HG02588 (cell line): ENCODE results near the gene YIPF2.

Experiments
- ATAC-seq: cut with Tn5 transposase; IDR thresholded peaks from one replicate; pipeline ENCODE4 v1.9.1; 2021; ENCODE audit warnings: mild to moderate bottlenecking, moderate library complexity; ENCODE audit not compliant: unreplicated experiment

The YIPF2 gene

DNA sequence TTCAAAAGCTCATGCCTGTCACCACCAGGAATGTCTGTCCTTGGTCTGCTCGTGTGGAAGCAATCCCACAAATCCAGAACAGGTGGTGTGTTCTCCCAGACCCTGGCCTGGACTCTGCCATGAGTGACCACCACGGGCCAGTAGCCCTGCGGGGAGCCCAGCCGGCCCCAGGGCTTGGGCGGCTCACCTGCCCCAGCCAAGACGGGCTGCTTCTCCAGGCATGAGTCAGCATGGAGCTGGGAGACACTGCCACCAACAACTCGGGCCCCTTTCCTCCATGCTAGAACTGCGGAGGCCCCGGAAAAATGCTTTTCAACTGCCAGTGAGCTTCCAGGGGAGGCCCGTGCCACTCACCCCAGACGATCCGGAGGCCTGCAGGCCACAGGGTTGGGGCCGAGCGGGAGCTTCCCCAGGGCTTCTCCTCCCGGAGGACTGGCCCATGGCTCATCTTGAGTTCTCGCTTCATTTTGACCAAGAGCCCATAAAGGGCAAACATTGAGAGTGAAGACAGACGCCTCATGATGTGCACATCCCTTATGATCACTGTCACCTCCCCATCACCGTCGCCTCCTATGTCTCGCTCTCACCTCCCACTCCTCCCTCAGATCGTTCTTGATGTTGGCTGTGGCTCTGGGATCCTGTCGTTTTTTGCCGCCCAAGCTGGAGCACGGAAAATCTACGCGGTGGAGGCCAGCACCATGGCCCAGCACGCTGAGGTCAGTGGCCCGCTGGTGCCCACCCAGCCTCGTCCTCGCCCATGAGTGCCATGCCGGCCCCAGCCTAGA lies 16.7 kb downstream of the YIPF2 start:
- ATAC-seq, result no peak

- no peak for ATAC-seq
Measured at GRCh38 chr19:10908380-10908960, 20.0 kb downstream of the YIPF2 start.

- ATAC-seq, result no peak
Measured at GRCh38 chr19:10907925-10908324, 20.5 kb downstream of the YIPF2 start.

DNA sequence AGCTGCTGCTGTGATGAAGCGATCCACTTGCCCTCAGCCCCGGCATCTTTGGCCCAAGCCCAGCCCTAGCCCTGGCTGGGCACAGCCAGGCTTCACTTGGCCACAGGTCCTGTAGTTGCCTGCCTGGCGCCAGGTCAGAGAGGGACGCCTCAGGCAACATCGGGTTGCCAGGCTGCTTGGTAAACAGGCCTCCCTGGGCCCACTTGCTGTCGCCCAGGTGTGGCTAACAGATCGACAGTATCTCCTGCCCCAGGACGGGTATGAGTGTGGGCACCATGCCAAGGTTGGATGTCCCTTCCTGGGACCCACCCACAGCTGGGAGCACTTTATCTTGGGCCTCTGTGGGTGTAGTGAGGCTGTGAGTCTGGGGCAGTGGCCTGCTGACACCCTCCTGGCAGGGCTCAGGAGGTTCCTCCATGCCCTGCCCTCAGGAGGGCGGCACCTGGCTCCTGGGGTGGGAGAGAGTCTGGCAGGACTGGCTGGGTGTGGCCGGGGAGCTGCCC lies 29.2 kb downstream of the YIPF2 start:
- no peak for ATAC-seq

DNA sequence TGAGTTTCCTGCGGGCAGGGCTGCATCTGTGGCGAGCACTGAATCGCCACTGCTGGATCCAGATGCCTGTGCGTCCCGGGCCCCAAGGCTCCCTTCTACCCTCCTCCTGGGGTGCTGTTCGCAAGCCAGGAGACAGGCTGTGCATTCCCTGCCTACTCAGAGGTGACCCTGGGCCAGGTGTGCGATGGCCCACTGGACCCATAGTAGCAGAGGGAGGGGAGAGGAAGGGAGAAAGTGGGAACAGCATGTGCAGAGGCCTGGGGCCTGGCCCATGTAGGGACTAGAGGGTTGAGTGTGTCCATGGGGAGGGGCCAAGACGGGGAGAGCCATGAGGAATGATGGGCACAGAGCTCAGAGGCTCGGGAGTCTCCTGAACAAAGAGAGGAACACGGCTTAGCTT lies 29.8 kb downstream of the YIPF2 start:
- no peak for ATAC-seq

DNA sequence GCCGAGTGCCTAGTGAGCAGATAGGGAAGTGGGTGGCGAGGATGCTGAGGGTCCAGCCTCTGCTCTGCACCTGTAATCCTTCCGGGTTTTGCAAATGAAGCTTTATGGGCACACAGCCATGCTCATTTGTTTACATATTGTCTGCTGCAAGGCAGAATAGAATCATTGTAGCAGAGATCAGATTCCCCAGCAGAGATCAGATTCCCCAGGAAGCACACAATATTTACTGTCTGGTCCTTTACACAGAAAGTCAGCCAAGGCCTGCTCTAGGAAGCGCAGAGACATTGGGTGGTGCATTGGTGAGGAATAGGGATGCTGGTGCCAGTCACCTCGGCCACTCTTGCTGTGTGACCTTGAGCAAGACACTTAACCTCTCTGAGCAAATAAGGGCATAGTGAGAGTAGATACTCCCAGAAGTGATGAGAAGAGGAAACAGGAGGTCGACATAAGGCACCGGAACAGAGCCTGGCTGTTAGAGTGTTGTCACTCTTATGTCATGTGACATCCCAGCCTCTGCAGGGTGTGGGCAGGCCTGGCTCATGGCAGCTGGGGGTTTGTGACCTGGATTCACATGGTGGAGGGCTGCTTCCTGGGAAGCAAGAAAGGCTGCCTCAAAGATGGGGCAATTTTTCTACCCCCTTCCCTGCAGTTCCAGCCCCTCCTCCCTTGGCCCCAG lies 31.4 kb downstream of the YIPF2 start:
- no peak for ATAC-seq

GRCh38 chr19:10895920-10896319 lies 32.5 kb downstream of the YIPF2 start:
- no peak for ATAC-seq

DNA sequence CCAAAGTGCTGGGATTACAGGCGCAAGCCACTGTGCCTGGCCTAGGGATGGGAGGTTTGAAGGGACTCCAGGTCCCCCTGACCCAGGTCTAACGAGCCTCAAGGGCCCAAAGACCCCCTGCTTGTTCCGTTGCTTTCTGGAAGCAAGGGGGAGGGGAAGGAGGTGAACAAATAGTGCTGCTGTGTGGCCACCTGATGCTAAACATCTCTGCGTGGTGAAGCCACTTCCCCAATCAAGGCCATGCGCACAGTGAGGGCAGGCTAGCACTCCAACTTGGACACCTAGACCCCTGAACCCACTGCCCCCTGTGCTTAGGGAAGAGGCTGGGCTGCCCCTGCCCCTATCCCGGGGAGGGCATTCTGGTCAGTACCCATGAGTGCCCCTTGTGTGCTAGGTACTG lies 33.1 kb downstream of the YIPF2 start:
- no peak for ATAC-seq

GRCh38 chr19:10894911-10895213 lies 33.6 kb downstream of the YIPF2 start:
- no peak for ATAC-seq

DNA sequence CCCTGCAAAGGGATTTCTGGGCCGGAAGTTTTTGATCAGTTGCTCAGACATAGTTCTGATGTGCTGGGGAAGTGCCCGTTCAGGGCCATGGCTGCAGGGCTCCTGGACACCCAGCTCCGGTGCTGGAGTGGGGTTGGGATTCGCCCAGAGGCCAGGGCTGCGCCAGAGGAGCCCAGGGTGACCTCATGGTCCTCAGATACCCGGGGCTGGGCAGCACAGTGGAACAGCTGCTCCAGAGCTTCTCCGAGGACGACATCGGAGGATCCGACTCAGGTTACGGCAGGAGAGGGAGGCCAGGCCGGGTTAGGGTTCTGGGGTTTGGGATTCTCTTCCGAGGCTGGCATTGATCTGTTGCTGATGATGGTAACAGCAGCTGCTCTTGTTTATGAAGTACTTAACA lies 36.2 kb downstream of the YIPF2 start:
- no peak for ATAC-seq

- no peak for ATAC-seq
Measured at GRCh38 chr19:10891405-10892086, 36.9 kb downstream of the YIPF2 start.

- no peak for ATAC-seq
Measured at GRCh38 chr19:10889880-10890279, 38.6 kb downstream of the YIPF2 start.

DNA sequence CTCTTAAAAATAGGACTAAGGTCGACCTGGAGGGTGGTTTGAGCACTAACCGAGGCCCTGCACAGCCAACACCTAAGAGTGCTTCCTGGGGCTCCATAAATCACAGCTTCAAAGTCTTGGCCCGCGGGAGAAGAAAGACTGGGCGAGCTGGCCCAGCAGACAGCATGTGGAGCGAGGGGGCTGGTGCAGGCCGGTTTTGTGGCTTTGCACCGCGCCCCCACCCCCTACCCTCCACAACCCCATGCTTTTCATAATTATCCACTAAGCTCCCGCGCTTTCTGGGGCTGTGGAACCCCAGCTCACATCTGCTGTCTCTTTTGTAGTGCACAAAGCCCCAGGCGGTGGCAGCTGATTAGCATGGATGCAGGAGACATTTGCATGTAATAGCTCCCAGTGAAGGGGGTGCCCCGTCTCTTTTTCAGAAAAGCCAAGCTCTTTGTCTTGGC lies 40.0 kb downstream of the YIPF2 start:
- no peak for ATAC-seq

GRCh38 chr19:10887616-10888367 lies 40.6 kb downstream of the YIPF2 start:
- ATAC-seq, result no peak

- ATAC-seq, result no peak
Measured at GRCh38 chr19:10885201-10886169, 43.0 kb downstream of the YIPF2 start.

DNA sequence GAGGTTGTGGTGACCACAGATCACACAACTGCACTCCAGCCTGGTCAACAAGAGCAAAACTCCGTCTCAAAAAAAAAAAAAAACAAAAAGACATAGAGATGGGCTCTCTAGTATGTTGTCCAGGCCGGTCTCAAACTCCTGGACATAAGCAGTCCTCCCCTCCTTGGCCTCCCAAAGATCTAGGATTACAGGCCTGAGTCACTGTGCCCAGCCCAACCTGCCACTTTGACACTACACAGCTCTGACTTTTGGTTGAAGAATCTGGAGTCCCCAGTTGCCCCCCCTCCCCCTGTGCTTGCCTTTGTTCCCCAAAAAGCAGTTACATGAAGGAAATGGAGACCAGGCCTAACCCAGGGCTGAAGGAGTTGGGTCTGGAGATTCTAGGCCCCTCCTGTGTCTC lies 44.2 kb downstream of the YIPF2 start:
- ATAC-seq, result no peak

GRCh38 chr19:10882108-10882457 lies 46.4 kb downstream of the YIPF2 start:
- no peak for ATAC-seq

- ATAC-seq, result no peak
Measured at GRCh38 chr19:10881403-10882107, 46.9 kb downstream of the YIPF2 start.

DNA sequence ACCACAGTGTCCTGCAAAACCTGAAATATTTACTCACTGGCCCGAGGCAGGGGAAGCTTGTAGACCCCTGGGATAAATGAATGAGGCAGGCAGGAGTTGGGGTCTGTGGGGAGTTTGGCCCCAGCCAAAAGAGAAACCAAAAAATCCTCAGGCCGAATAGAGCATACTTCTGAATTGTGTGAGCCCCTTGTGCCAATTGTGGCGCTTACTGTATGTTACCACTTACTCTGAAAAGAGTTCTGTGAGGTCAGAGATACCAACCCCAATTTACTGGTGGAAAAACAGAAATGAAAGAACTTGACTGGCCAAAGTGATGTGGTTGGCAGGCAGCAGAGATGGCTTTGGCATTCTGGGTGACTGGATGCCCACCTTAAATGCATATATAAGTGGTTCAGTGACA lies 50.2 kb downstream of the YIPF2 start:
- no peak for ATAC-seq
